22Rv1 (cell line): ENCODE measurements around the gene PEAK1.

Experiments
- ZFX ChIP-seq: fragments of 450-650 bp; IDR thresholded peaks from 2 replicates; pipeline ENCODE4 v1.6.1; 2017; ENCODE audit warnings: antibody characterized with exemption, borderline replicate concordance
- TF ChIP-seq, protein P1 (sequence below): fragments of 450-650 bp; IDR thresholded peaks from 2 replicates; pipeline ENCODE4 v1.5.1; 2017; ENCODE audit warnings: mild to moderate bottlenecking

DNA sequence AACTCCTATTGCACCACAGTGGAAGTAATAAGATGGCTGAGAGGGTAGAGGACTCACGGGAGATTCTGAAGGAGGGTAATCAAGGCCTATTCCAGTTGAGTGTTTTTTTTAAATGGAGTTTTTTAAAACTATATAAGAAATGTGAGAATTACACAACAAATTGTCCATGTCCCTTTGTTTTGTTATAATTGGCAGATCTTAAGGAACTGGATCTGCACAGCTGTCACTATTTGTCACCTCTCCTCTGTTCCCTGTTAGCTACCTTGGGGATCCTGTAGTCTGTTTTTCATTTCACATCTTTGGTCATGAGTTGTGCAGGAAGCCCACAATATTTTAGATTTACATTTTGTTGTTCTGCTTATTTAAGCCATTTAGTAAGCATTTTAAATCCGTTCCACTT, 271.7 kb downstream of the PEAK1 start:
- TF ChIP-seq, protein P1, sequence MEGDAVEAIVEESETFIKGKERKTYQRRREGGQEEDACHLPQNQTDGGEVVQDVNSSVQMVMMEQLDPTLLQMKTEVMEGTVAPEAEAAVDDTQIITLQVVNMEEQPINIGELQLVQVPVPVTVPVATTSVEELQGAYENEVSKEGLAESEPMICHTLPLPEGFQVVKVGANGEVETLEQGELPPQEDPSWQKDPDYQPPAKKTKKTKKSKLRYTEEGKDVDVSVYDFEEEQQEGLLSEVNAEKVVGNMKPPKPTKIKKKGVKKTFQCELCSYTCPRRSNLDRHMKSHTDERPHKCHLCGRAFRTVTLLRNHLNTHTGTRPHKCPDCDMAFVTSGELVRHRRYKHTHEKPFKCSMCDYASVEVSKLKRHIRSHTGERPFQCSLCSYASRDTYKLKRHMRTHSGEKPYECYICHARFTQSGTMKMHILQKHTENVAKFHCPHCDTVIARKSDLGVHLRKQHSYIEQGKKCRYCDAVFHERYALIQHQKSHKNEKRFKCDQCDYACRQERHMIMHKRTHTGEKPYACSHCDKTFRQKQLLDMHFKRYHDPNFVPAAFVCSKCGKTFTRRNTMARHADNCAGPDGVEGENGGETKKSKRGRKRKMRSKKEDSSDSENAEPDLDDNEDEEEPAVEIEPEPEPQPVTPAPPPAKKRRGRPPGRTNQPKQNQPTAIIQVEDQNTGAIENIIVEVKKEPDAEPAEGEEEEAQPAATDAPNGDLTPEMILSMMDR: no peak
- no peak for TF ChIP-seq ZFX
